GM10266 (cell line): ENCODE data around the gene PPHLN1.

Experiments
- DNase-seq: peaks from one replicate; pipeline ENCODE4 v3.0.0; 2012; ENCODE audit errors: extremely low spot score
- TF ChIP-seq, protein P1 (sequence below): IDR thresholded peaks from 2 replicates; pipeline ENCODE4 v1.5.1; 2012; ENCODE audit warnings: mild to moderate bottlenecking, low read depth; ENCODE audit not compliant: control insufficient read depth, insufficient read depth; ENCODE audit errors: missing control alignments

The PPHLN1 gene

GRCh38 chr12:42458575-42458974, 132.6 kb downstream of the PPHLN1 start:
- no peak for DNase-seq
- TF ChIP-seq, protein P1, sequence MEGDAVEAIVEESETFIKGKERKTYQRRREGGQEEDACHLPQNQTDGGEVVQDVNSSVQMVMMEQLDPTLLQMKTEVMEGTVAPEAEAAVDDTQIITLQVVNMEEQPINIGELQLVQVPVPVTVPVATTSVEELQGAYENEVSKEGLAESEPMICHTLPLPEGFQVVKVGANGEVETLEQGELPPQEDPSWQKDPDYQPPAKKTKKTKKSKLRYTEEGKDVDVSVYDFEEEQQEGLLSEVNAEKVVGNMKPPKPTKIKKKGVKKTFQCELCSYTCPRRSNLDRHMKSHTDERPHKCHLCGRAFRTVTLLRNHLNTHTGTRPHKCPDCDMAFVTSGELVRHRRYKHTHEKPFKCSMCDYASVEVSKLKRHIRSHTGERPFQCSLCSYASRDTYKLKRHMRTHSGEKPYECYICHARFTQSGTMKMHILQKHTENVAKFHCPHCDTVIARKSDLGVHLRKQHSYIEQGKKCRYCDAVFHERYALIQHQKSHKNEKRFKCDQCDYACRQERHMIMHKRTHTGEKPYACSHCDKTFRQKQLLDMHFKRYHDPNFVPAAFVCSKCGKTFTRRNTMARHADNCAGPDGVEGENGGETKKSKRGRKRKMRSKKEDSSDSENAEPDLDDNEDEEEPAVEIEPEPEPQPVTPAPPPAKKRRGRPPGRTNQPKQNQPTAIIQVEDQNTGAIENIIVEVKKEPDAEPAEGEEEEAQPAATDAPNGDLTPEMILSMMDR: no peak

- TF ChIP-seq, protein P1: no peak
- DNase-seq: no peak
Observed at GRCh38 chr12:42459336-42459847, 133.4 kb downstream of the PPHLN1 start.

DNA sequence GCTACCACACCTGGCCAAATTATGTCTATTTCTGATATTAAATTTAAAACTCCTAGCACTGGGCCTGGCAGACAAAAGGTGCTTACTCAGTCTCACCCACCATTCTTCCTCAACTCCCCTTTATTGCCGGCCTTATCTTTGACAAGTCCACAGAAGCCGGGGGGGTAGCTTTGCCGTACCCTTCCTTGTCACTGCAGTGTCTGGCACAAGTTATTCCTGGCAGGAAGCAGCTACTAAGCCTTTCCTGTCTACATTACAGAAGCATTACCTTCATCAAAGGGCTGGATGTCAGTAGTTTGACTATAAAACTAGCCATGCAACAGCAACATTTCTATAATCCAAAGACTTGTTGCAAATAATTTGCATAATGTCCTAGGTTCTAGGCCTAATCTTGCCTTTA, 136.5 kb downstream of the PPHLN1 start:
- TF ChIP-seq, protein P1: no peak
- DNase-seq: no peak

- no peak for DNase-seq
- TF ChIP-seq, protein P1: no peak
Observed at GRCh38 chr12:42463671-42464070, 137.7 kb downstream of the PPHLN1 start.

- no peak for DNase-seq
- TF ChIP-seq, protein P1: no peak
Observed at GRCh38 chr12:42468341-42468821, 142.4 kb downstream of the PPHLN1 start.

DNA sequence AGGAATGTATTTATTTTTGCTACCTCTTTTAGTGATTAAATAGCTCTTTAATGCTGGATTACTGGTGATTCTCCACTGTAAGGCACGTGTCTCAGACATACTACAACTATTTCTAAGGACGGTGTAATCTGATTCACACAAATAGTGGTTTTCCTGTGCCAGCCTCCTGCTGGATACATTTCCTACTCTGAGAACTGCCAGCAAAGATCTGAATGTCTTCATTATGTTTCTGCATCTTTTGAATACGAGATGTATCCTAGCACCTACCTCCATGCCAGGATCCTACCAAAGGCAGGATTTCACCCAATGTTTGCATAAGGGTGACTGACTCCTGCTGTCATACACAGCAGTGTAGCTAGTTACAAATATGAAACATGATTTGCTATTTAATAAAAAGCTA, 143.0 kb downstream of the PPHLN1 start:
- TF ChIP-seq, protein P1: no peak
- no peak for DNase-seq

- peak; percentile 74 for DNase-seq
- TF ChIP-seq, protein P1: no peak
Observed at GRCh38 chr12:42469355-42470175, 143.6 kb downstream of the PPHLN1 start.
